Stimulated activated naive CD8-positive, alpha-beta T cell treated with anti-CD3 and anti-CD28 coated beads, Interleukin-15, amount 100 ng/mL, for 72 hours (primary cell): Measurements from ENCODE around the gene CCNI2.
A peak's percentile ranks its signal among the peaks of the same experiment; 100 is the strongest.

Source experiments
- ATAC-seq: fragments of 150-1000 bp; cut with Tn5 transposase; 2 replicates; pipeline ENCODE4 v1.10.0; 2021; ENCODE audit warnings: mild to moderate bottlenecking, moderate library complexity
- DNase-seq, 2 donors: peaks; one replicate each; pipeline ENCODE4 v3.0.0; 2021 to 2022
- H3K27ac Mint-ChIP-seq, 2 donors: one replicate each; pipeline ENCODE4 v1.8.0; 2022; ENCODE audit warnings: mild to moderate bottlenecking in 2 of 2, mixed read lengths in 2 of 2, moderate library complexity in 2 of 2
- H3K27me3 Mint-ChIP-seq: one replicate; pipeline ENCODE4 v1.8.0; 2022; ENCODE audit warnings: mixed read lengths
- H3K4me1 Mint-ChIP-seq: one replicate; pipeline ENCODE4 v1.8.0; 2022; ENCODE audit warnings: mild to moderate bottlenecking, mixed read lengths
- H3K4me3 Mint-ChIP-seq, 2 donors: one replicate each; pipeline ENCODE4 v1.8.0; 2022; ENCODE audit warnings: mild to moderate bottlenecking in 2 of 2, mixed read lengths in 2 of 2, moderate library complexity in 1 of 2
- H3K9me3 Mint-ChIP-seq, 2 donors: one replicate each; pipeline ENCODE4 v1.8.0; 2022; ENCODE audit warnings: mixed read lengths in 2 of 2

Gene CCNI2, protein sequence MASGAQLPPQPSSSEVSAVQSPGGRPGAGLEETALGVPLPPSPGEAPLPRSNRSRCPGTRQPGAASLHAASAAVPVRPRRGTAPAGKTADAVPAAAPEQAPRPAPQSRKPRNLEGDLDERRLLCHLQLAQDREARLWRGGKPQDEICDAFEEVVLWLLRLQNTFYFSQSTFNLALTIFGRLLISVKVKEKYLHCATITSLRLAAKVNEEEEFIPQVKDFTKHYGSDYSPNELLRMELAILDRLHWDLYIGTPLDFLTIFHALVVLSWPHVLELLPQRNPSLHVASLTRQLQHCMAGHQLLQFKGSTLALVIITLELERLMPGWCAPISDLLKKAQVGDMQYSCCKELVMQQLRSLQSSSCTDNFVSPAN

GRCh38 chr5:132746954-132747615, at the start of gene CCNI2:
TSS of gene CCNI2 (plus strand) at chr5:132747426. CDS start at chr5:132747496, 70 bp downstream.
- peak within 1 kb of the TSS; percentile 78 to 80 for H3K4me3 Mint-ChIP-seq
- peaks cover 43% of the 10 kb centered on the region for H3K4me1 Mint-ChIP-seq
- H3K27ac Mint-ChIP-seq: peak within 1 kb of the TSS; percentile 61 to 92
- DNase-seq (peak; percentile 64 to 70), ATAC-seq (peak; percentile 78)
- peaks cover 8% of the 10 kb centered on the region for H3K27me3 Mint-ChIP-seq
- no peaks in the 10 kb centered on the region for H3K9me3 Mint-ChIP-seq

GRCh38 chr5:132704875-132705274, 42.4 kb upstream of the CCNI2 start:
- H3K27ac Mint-ChIP-seq: peak overlapping the region in 1 of 2 donors; percentile 48
- H3K4me1 Mint-ChIP-seq: peaks cover 17% of the 10 kb centered on the region
- no peak overlapping the region for H3K4me3 Mint-ChIP-seq
- ATAC-seq (no peak), DNase-seq (no peak)
- H3K9me3 Mint-ChIP-seq: no peaks in the 10 kb centered on the region
- no peaks in the 10 kb centered on the region for H3K27me3 Mint-ChIP-seq

- no peaks in the 10 kb centered on the region for H3K27me3 Mint-ChIP-seq
Measured at GRCh38 chr5:132708645-132709044, 38.6 kb upstream of the CCNI2 start.

DNA sequence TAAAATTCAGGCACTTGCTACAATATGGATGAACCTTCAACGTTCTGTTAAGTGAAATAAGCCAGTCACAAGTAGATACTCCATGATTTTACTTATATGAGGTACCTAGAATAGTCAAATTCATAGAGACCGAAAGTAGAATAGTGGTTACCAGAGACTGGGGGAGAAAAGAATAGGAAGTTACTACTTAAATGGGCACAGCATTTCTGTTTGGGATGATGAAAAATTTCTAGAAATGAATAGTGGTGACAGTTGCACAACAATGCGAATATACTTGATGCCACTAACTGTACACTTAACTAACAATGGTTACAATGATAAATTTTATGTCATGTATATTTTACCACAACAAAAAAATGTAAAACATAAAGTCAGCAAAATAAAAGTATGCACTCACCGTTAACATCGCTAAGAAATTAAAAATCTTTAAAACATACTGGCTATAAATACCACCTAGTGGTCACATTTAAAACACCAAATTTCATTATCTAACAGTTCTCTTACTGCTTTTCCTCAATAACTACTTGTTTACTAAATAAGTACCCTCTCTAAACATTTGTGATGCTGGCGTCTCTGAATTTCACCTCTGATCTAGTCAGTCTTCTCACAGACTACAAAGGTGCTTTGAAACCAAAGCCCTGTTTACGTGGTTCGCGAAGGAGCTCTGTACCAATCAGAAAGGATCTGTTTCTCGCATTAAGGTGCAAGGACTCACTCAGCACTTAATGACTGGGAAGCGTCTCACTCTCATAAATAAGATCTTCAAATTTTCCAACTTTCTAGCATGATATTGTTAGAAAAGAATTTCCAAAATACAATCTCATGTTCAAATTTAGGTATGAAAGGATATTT, 32.5 kb upstream of the CCNI2 start:
- Mint-ChIP-seq H3K4me1 (peaks cover 21% of the 10 kb centered on the region), H3K9me3 (no peaks in the 10 kb centered on the region), H3K27ac (peak overlapping the region in 1 of 2 donors; percentile 12), H3K4me3 (no peak overlapping the region), H3K27me3 (no peaks in the 10 kb centered on the region)
- no peak for DNase-seq
- ATAC-seq: peak; percentile 92

More at GRCh38 chr5:132708645-132709044, 38.6 kb upstream of the CCNI2 start:
- Mint-ChIP-seq H3K4me1 (peaks cover 19% of the 10 kb centered on the region), H3K9me3 (no peaks in the 10 kb centered on the region), H3K4me3 (no peak overlapping the region), H3K27ac (peak overlapping the region in 1 of 2 donors; percentile 17)
- DNase-seq (no peak), ATAC-seq (no peak)

DNA sequence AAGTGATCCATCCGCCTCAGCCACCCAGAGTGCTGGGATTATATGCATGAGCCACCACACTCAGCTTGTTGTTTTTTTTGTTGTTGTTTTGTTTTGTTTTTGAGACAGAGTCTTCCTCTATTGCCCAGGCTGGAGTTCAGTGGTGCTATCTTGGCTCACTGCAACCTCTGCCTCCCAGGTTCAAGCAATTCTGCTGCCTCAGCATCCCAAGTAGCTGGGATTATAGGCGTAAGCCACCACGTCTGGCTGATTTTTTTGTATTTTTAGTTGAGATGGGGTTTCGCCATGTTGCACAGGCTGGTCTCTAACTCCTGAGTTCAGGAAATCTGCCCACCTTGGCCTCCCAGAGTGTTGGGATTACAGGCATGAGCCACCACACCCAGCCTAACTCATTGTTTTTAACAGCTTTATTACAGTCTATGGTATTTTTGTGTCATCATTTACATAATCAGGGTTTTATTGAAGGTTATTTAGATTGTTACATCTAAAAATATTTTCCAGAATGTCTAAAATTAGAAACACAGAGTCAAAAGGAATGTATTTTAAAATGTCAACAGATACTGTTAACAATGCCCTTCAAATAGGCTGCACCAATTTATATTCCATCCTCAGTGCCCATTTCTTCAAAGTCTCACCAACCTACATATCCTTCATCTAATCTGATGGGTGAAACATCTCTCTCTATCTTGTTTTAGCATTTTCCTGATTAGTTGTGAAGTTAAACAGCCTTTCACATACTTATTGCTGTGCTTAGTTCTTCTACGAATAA, 28.5 kb upstream of the CCNI2 start:
- H3K4me1 Mint-ChIP-seq: peaks cover 24% of the 10 kb centered on the region
- H3K4me3 Mint-ChIP-seq: no peak overlapping the region
- no peaks in the 10 kb centered on the region for H3K27me3 Mint-ChIP-seq
- no peak overlapping the region for H3K27ac Mint-ChIP-seq
- no peaks in the 10 kb centered on the region for H3K9me3 Mint-ChIP-seq
- no peak for DNase-seq
- ATAC-seq: no peak

GRCh38 chr5:132725745-132726144, 21.5 kb upstream of the CCNI2 start:
- Mint-ChIP-seq H3K4me3 (no peak overlapping the region), H3K27ac (no peak overlapping the region), H3K27me3 (no peaks in the 10 kb centered on the region), H3K4me1 (peaks cover 10% of the 10 kb centered on the region), H3K9me3 (no peaks in the 10 kb centered on the region)
- DNase-seq (no peak), ATAC-seq (no peak)

DNA sequence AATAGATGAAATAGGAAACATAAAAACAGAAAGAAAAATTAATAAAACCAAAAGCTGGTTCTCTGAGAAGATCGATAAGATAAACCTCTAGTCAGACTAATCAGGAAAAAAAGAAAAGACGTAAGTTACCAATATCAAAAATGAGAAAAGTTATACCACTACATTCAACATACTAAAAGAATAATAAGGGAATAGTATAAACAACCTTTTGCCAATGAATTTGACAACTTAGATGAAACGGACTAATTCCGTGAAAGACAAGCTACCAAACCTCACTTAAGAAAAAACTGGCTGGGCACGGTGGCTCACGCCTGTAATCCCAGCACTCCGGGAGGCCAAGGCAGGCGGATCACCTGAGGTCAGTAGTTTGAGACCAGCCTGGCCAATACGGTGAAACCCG, 17.3 kb upstream of the CCNI2 start:
- H3K4me1 Mint-ChIP-seq: peaks cover 10% of the 10 kb centered on the region
- ATAC-seq: no peak
- no peaks in the 10 kb centered on the region for H3K9me3 Mint-ChIP-seq
- H3K27ac Mint-ChIP-seq: no peak overlapping the region
- no peak for DNase-seq
- no peaks in the 10 kb centered on the region for H3K27me3 Mint-ChIP-seq
- H3K4me3 Mint-ChIP-seq: no peak overlapping the region

GRCh38 chr5:132733499-132734148, 13.6 kb upstream of the CCNI2 start:
- H3K27ac Mint-ChIP-seq: no peak overlapping the region
- no peak overlapping the region for H3K4me3 Mint-ChIP-seq

DNA sequence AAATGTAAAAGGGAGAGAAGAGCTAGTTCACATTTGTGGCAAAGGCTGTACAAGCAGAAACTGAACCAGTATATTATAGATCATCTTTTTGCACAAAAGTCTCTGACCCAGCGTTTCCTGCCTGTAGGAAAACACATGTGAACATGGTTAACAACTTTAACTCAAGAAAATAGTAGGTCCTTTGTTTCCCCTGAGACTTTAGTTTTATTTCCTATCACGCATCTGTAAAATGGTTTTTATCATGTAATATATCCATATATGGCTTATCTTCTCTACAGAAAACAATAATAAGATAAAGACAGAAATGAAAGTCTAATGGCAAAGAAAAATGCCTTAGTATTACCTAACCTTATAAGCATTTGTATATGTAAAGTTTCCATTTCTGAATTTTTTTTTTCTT, 12.5 kb upstream of the CCNI2 start:
- DNase-seq (no peak), ATAC-seq (no peak)
- Mint-ChIP-seq H3K4me3 (no peak overlapping the region), H3K9me3 (no peaks in the 10 kb centered on the region), H3K27me3 (no peaks in the 10 kb centered on the region), H3K4me1 (peaks cover 42% of the 10 kb centered on the region), H3K27ac (no peak overlapping the region)

More at GRCh38 chr5:132733499-132734148, 13.6 kb upstream of the CCNI2 start:
- Mint-ChIP-seq H3K27me3 (no peaks in the 10 kb centered on the region), H3K9me3 (no peaks in the 10 kb centered on the region), H3K4me1 (peaks cover 37% of the 10 kb centered on the region)
- DNase-seq: no peak
- ATAC-seq: no peak

DNA sequence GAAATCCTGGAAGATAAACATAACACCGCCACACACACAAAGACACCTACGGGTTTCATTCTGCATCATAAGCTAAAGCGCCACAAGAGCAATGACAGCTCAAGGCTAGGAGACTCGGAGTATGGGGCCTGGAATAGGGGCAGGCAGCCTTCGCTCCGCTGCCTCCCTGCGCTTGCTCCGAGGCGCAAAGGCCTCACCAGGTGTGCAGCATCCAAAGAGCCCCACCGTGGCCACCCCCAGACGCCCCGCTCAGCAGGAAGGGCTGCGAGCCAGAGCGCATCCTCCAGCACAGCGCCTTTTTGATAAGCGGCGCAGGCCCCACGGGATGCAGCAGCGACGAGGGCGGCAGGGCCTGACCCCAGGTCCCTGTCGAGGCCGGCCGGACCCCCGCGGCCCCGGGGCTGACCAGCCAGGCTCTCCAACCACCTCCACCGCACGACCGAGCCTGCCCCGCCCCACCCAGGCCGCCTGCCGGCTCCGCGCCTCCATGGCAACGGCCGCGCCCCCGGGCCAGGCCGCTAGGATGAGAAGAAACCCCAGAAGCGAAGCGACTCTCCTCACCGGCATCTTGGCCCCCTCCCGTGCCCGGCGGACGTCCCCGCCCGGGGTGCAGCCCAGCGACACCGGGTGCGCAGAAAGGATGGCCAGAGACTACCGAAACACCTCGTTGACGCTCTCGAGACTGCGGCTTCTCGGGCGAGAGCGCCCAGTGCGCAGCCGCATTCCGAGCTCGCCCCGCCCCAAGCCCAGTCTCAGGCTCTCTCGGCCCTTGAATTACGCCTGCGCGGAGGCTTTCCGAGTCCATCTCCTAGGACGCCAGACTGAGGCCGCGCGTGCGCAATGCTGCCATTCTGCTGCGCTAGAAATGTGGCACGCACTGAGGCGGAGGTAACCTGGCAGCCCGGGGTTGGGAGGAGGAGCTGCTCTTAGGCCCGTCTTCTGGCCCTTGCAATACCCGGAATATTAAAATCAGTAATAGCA, 10.1 kb upstream of the CCNI2 start, which contains the start of gene KIF3A:
Gene KIF3A (minus strand): TSS at position 694 of the 981 bp plus-strand sequence. CDS start 127 bp downstream, at position 567.
- Mint-ChIP-seq H3K27ac (peak within 1 kb of the TSS; percentile 92 to 93), H3K27me3 (no peaks in the 10 kb centered on the region), H3K4me1 (peaks cover 42% of the 10 kb centered on the region), H3K9me3 (no peaks in the 10 kb centered on the region), H3K4me3 (peak within 1 kb of the TSS; percentile 89 to 91)
- ATAC-seq: peak; percentile 92
- peak; percentile 98 to 99 for DNase-seq

DNA sequence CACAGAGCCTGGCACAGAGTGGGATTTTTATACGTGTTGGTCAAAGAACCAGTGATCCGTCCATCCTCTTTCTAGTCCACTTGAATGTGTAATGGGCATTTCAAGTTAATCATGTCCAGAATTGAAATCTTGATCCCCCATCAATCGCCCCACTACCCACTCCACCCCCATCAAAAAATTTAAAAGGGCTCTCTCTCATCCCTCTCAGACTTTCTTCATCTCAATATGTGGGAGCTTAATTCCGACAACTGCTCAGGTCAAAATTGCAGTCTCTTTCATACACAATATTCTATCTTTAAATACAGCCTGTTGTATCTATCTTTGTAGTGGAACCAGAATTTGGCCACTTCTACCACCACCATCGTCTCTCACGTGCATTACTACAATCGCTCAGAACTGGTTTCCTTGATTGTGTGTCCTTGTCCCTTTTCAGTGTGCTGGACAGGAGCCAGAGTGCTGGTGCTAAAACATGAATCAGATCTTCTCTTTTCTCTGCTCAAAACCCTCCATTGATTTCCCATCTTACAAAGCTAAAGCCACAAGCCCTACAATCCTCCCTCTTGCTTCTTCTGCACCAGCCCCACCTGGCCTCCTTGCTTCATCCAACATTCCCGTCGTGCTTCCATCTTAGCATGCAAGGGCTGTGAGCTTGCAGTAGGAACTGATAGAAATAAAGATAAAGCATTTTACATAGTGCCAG, 9.1 kb upstream of the CCNI2 start:
- peak overlapping the region in 1 of 2 donors; percentile 24 for H3K27ac Mint-ChIP-seq
- peak overlapping the region; percentile 89 to 91 for H3K4me3 Mint-ChIP-seq
- peaks cover 40% of the 10 kb centered on the region for H3K4me1 Mint-ChIP-seq
- DNase-seq: no peak
- peaks cover 5% of the 10 kb centered on the region for H3K27me3 Mint-ChIP-seq
- H3K9me3 Mint-ChIP-seq: no peaks in the 10 kb centered on the region
- ATAC-seq: no peak

- H3K4me3 Mint-ChIP-seq: no peak overlapping the region
- no peak for DNase-seq
- no peak for ATAC-seq
- H3K27ac Mint-ChIP-seq: no peak overlapping the region
- H3K9me3 Mint-ChIP-seq: no peaks in the 10 kb centered on the region
- H3K27me3 Mint-ChIP-seq: peaks cover 8% of the 10 kb centered on the region
- peaks cover 33% of the 10 kb centered on the region for H3K4me1 Mint-ChIP-seq
Measured at GRCh38 chr5:132739232-132739631, 8.0 kb upstream of the CCNI2 start.

DNA sequence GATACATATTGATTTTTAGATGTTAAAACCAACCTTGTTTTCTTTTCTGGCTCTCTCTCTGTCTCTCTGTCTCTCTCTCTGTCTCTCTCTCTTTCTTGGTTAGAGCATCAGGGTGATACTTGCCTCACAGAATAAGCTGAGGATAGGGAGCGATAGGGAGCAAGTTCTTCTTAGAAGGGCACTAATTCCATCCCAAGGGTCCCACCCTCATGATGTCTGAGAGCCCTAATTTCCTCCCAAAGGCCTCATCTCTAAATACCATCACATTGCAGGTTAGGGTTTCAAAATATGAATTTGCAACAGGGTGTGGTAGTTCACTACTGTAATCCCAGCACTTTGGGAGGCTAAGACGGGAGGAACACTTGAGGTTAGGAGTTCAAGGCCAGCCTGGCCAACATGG, 5.1 kb upstream of the CCNI2 start:
- ATAC-seq: no peak
- no peak overlapping the region for H3K27ac Mint-ChIP-seq
- no peak for DNase-seq
- peaks cover 16% of the 10 kb centered on the region for H3K4me1 Mint-ChIP-seq
- no peak overlapping the region for H3K4me3 Mint-ChIP-seq
- no peaks in the 10 kb centered on the region for H3K9me3 Mint-ChIP-seq
- peaks cover 8% of the 10 kb centered on the region for H3K27me3 Mint-ChIP-seq
